Islet precursor cell (in vitro differentiated cells): ENCODE measurements around the gene RAP1GDS1.
"Not testable (repeated sequence)": the region's sequence is repeated elsewhere in the genome, so short reads cannot be mapped to it uniquely, and the experiment has no call there.

Experiments
- DNase-seq: peaks from one replicate; pipeline ENCODE4 v3.0.0-alpha.2; 2018

RAP1GDS1 gene

DNA sequence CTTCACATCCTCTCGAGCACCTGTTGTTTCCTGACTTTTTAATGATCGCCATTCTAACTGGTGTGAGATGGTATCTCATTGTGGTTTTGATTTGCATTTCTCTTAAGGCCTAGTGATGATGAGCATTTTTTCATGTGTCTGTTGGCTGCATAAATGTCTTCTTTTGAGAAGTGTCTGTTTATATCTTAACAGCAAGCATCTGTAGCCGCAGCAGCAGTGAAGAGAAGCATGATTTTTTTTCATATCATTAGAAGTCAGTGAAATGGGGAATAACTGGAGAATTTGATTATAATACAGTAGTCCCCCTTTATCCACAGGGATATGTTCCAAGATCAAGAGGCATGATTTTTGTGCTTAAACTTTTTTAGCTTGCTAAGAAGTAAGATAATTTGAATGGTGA is 27.5 kb downstream of the RAP1GDS1 start:
- not testable (repeated sequence) for DNase-seq

DNA sequence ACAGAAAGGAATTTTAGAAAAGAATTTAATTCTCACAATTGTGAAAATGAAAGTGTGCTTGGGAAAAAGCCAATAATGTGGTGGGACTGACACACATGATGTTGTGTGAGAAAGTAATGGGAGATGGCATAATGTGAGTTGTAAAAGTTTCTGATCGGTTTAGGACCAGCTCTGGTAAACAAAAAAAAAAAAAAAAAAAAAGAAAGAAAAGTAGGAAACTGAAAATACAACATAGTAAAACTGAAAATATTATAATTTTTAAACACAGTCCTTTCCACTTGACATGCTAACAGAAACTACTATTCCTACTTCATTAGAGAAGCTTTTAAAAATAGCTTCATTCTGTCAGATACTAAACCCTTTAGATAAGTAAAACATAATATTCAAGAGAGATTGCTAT is 28.2 kb downstream of the RAP1GDS1 start:
- no peak for DNase-seq

DNA sequence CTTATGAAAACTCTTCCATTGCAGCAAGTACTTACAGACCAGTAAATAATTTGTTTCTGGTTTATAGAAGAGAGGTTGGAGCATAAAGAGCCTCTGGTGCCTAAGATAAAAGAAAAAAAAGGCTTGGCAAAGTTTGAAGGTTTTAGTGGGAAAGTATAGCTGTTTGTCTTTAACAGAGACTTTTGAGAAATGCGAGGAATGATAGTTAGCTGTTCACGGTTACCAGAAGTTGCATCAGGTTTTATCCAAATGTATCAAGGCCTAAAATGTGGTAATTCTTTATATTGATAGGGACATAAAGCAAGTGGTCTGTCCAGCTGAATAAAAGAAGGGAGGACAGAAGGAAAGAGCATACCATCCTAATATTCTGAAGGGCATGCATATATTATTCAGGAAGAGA is 29.3 kb downstream of the RAP1GDS1 start:
- DNase-seq: no peak

DNA sequence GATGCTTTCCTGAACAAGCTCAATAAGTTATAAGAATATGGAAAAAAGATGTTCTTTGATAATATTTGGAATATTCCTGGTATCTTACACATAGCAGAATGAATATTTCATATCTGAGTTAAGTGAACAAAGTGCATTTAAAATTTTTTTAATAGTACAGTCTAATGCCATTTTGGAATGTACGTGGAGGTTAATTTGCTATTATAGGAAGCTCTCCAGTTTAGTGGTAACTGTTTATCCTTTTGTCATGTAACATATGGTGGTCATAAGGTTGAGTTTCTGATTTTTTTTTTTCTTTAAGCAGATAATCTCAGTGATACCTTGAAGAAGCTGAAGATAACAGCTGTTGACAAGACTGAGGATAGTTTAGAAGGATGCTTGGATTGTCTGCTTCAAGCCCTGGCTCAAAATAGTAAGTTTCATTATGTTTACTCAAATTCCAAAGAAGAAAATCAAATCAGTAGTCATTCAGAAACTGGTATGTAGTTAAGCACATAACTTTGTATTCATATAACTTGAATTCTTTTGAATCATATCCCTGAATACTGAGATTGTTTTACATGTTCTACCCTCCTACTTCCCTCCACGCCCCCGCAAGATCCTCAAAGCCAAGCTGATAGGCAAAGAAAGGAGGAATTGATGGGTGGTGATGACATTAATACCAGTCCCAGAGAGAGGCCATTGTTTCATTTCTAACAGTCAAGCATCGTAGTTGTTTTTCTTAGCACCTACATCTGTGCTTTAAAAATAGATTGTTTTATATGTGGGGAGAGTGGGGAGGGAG is 32.1 kb downstream of the RAP1GDS1 start:
- DNase-seq: no peak

DNA sequence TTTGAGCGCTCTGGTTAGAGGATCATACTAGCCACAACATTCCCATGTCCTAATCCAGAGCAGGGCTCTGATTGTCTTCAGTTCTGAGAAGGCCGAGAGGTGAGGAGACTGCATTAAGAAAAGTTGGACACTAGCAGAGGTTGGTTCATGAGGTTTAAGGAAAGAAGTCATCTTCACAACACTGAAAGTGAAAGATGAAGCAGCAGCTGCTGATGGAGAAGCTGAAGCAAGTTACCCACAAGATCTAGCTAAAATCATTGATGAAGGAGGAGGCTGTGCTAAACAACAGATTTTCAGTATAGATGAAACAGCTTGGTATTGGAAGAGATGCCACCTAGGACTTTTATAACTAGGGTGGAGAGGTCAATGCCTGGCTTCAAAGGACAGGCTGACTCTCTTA is 36.8 kb downstream of the RAP1GDS1 start:
- DNase-seq: no peak

DNA sequence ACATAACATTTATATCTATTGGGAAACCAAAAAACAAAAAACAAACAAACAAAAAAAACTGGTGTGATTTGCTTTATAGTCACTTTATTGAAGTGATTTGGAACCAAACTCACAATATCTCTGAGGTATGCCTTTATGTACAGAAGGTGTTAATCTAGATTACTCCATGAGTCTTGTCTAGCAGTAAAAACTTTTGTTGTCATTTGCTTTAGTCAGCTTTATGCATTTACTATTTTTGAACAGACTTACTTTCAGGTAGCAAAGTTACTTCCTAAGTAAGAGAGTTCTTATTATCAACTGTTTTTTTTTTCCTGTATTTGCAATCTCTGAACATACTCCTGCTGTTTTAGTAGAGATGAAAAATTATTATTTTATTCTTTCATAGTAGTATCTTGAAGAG is 39.5 kb downstream of the RAP1GDS1 start:
- no peak for DNase-seq

DNA sequence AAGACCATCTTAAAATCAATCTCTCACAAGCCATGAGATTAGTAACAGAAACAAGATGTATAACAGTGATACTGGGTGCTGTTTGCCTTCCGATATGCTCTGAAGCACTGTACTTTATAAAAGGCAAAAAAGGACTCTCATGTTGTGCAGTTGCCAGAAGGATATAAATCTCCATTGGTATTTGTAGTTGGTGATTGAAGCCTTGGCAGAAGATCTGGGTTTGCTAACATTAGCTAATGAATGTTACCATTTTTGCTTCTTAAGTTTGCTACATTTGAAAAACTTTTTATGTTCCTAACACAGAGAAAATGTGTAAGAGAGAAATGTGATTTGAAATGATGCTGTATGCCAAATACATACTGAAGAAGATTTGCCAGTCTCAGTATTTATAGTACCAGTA is 44.4 kb downstream of the RAP1GDS1 start:
- DNase-seq: no peak

DNA sequence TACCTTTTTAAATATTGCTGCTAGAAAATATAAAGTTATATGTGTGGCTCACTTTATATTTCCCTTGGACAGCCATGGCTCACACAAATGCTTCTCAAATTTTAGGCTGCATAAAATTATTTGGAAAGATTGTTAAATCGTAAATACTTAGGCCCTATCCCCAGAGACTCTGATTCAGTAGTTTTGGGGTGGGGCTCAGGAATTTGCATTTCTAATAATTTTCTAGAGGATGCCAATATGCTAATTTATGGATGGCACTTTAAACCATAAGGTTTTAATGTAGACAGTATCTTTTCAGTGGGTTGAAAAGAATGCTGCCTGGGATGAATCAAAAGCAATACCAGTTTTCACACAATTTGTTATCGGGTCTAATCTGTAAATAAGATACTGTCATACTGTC is 49.7 kb downstream of the RAP1GDS1 start:
- DNase-seq: no peak

DNA sequence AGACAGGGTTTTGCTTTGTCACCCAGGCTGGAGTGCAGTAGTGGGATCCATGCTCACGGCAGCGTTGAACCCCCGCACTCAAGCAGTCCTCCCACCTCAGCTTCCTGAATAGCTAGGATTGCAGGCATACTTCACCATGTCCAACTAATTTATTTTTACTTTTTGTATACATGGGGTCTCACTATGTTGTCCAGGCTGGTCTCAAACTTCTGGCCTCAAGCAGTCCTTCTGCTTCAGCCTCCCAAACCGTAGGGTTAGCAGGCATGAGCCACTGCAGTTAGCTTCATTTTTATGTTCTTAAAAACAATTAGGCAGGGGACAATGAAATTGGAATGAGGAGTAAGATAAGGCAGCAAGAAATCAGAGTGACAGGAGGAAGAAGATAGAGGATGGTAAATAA is 50.5 kb downstream of the RAP1GDS1 start:
- DNase-seq: no peak

DNA sequence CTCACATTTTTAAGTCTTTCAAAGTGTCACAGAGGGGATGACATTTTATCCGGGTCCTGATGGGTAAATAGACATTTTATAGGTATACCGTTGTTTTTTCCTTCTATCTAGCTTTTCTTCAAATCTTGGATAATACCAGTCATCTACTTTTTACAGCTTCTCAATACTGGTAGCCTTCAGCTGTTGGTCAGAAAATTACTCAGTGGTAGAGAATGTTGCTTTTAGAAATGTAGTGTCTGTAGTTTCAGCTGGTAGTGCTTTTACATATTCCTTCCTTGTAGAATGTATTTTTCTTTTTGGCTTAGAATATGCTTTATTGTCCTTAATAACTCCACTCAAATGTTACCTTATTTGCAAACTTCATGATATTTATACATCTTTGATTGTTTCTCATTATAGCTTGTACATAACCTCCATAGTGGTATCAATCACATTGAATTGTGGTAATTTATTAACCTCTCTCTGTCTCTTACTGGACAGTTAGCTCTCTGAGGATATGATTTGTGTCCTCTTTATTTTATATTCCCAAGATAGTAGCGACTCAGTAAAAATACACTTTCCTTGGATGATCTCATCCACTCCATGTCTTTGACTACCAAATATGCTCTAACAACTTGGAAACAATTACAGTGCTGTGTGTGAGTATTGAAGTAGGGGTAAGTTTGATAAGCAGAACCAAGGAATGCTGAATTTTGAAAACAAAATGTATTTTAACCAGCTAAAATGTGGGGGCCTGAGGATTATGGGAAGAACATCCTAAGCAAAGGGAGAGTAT is 53.8 kb downstream of the RAP1GDS1 start:
- no peak for DNase-seq

DNA sequence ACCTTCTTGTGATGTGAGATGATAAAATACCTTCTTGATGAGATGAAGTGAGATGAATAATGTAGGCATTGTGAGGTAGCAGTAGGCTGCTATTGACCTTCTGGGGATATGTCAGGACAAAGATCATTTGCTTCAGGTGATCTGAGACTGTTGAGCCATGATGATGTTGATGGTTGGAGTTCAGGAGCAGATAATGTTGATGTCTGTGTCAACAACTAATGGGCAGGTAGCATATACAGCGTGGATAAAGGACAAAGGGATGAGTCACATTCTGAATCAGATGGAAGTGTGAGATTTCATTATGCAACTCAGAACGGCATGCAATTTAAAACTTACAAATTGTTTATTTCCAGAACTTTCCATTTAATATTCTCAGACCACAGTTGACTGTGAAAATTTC is 57.3 kb downstream of the RAP1GDS1 start:
- no peak for DNase-seq

DNA sequence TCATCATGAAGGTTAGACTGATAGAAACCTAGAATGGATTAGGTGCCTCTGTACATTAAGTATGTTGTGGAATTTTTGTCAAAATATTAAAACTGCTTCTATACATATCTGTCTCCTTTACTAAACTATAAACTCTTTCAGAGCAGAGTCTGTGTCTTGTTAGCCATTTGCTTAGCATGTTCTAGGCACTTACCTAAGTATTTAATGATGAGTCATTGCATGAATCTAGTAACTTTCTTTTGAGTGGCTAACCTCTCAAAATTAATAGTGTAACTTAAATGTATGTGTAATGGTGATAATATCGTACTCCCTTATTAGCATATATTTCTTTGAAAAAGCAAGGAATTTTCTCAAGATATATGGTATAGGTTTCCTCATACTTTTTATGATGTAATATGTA is 57.8 kb downstream of the RAP1GDS1 start:
- DNase-seq: no peak

DNA sequence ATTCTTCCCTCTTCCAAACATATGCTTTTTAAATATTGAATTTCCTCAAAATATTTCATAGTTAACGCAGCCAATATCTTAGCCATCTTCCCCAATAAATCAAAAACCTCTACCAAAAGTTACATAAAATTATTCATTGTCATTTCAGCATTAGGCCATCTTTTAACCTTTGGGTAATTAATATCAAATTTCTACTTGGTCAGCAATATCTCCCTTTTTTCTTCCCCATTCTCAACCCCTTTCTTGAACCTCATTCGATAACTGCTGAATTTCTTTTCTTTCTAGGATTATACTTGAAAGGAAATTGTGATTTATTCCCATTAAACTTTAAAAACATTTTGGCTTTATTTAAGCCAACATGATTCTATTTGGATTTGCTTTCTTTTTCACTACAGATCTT is 65.0 kb downstream of the RAP1GDS1 start:
- no peak for DNase-seq

DNA sequence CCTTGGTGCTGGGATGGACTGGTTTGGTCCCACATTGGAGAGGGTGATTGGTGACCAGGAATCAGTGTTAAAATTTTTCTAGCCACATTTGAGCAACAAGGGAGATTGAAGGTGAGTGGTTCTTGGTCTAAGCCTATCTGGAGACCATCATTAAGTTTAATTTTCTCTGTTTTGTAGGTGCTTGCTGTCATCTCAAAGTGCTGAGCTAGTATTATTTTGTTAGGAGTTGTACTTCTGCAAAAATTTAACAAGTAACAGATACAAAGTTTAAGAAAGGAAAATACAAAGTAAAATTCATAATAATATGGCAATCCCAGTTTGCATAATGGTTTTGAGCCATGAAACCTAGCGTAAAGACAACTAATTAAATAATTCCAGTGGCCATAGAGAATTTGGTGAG is 66.5 kb downstream of the RAP1GDS1 start:
- no peak for DNase-seq

DNA sequence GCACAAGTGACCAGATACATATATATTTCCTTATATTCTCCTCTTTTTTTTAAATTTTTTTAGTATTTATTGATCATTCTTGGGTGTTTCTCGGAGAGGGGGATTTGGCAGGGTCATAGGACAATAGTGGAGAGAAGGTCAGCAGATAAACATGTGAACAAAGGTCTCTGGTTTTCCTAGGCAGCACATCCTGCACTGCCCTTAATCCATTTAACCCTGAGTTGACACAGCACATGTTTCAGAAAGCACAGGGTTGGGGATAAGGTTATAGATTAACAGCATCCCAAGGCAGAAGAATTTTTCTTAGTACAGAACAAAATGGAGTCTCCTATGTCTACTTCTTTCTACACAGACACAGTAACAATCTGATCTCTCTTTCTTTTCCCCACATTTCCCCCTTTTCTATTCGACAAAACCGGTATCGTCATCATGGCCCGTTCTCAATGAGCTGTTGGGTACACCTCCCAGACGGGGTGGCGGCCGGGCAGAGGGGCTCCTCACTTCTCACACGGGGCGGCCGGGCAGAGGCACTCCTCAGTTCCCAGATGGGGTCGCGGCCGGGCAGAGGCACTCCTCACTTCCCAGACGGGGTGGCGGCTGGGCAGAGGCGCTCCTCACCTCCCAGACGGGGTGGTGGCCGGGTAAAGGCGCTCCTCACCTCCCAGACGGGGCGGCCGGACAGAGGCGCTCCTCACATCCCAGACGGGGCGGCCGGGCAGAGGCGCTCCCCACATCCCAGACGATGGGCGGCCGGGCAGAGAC is 68.9 kb downstream of the RAP1GDS1 start:
- not testable (repeated sequence) for DNase-seq

DNA sequence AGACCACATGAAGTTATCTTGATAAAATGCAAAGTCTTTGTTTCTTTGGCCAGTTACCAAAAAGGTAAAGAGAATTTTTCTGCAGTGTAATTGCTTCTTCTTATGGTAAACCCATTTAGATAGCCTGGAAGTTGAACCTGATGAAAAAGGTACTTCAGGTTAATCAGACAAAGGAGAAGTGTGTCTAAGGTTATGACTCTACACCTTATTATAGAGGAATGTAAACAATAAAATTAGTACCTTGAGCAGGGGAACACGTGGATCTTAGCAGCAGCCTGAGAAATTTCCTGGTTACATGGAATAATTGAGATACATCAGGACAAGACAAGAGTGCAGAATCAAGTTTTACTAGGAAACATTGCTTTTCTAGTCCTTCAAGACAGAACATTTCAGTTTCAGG is 70.8 kb downstream of the RAP1GDS1 start:
- no peak for DNase-seq

DNA sequence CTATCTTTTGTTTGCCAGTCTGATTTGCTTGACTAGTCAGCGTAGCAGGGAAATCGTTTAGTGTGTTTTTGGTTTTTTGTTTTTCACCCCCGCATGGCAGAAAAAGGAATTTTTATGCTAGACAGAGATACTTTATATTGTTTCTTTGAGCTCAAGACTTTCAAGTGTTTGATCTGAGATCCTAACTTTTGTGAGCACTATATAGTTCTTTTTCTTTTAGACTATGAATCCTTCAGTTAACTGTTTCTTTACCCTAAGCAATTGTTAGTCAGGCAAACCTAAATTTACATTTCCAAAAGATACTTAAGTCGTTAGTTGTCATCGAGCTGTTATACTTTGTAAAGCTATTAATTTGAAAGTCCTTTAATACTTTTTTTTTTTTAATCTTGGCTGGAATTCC is 73.3 kb downstream of the RAP1GDS1 start:
- DNase-seq: no peak

DNA sequence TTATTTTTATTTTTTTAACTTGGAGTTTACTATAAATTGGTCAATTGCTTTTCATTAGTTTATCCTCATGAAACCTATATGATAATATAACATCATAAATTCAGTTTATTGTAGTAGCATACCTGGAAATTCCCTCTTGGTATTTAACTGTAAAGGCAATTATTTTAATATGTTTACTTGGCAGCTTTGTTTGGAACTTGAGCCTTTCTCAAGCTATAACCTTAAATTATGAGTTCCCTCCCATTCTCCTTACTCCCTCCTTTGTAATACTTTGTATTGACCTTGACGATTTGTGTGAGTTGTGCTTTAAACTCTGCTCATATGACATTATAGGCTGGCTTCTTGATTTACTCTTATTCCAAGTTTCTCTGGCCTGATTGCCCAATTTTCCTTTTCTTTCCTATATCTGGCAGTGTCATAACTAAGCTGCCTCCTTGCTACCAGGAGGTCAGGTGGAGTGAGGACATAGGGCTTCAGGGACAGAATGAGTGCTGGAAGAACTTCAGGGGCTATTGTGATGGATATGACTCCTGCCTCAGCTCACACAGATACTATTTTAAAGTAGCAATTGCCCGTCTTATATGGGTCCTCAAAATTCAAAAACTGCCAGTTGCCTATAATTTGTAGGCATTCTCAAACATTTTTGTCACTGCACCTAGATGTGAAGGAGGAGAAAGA is 77.7 kb downstream of the RAP1GDS1 start:
- DNase-seq: no peak

DNA sequence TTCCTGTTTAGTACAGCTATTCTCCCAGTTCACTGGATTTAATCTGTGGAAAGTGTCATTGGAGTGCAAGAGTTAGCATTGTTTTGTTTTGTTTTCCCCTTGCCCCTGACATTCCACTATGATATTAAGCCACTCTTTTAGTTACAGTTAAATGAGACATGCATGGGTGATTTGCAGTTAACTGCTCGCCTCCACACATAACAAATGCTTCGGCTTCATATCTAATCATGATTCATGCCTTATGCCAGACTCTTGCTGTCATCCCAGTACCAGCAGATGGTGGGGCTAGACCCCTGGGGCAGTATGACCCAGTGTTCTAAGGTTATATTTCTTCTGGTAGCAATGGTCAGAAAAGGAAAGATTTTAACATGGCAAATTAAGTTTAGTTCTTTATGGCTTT is 80.1 kb downstream of the RAP1GDS1 start:
- DNase-seq: peak; percentile 43

DNA sequence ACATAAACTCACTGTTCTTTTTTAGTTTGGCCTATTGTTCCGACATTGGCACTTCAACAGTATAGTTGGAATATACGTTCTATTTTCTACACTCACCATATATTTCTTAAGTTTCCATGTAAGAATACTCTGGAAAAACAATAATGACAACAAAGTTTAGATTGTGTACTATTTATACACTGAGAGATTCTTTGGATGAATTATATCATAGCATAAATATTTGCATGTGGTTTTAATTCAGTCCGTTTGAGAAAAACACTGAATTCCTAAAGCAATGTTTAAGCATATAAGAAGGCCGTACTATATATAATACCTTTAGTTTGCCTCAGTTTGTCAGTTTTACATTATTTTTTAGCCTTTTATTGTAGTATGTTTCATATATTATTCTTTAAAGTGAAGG is 82.4 kb downstream of the RAP1GDS1 start:
- DNase-seq: no peak

DNA sequence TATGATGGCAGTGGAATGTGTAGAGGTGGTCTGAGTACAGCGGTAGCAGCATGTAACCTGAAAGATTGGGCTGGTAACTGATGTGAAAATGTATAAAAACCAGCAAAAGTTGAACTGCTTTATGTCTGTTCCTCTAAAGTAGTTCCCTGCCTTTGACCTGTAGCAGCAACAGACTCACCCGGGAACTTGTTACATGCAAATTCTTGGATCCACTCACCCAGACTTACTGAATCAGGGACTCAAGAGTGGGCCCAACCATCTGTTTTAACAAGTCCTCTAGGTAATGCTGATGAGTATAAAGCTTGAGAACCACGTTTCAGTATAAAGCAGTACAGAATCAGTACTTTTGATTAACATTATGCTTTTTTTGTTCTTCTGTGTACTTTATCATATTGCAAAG is 84.7 kb downstream of the RAP1GDS1 start:
- no peak for DNase-seq

DNA sequence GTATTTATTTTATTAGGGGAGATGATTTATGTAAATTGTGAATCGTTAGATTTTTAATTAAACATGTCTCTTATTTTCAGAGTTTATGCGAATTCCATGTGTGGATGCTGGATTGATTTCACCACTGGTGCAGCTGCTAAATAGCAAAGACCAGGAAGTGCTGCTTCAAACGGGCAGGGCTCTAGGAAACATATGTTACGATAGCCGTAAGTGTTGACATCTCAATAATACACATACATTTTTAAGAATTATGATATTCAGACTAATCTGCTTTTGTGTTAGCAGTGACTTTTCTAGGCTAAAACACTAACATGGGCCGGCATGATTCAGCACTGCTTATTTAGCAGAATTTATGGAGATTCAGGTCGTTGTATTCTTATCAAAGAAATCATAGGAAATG is 91.2 kb downstream of the RAP1GDS1 start:
- DNase-seq: no peak

DNA sequence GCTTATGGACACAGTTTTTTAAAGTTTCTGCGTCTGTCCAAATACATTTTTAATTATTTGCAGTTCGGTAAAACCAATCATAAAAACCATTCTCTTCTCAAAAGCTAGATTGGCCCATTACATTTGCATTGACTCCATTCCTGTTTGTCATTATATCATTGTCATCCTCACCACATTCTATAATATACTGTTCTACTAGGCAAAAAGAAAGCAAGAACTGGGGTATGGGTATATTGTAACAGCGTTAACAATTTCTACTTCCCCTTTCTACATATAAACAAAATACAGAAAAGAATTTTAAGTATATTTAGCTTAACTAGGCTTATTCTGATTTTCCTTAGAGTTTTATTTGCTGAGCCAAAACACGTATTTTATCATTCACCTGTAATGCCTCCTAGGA is 91.8 kb downstream of the RAP1GDS1 start:
- no peak for DNase-seq
